Measurements from ENCODE around the gene NTN4.
"Not testable (repeated sequence)": the region's sequence is repeated elsewhere in the genome, so short reads cannot be mapped to it uniquely, and the experiment has no call there.

Gene NTN4

GRCh38 chr12:95621725-95622124 lies 168.8 kb downstream of the NTN4 start:
- DNase-seq = no peak

- DNase-seq = no peak
Measured at GRCh38 chr12:95620171-95620570, 170.4 kb downstream of the NTN4 start.

- DNase-seq = not testable (repeated sequence)
Measured at GRCh38 chr12:95616470-95616869, 174.1 kb downstream of the NTN4 start.

GRCh38 chr12:95615749-95616148 lies 174.8 kb downstream of the NTN4 start:
- DNase-seq = no peak

GRCh38 chr12:95614390-95614982 lies 176.1 kb downstream of the NTN4 start:
- DNase-seq = no peak

- DNase-seq = no peak
Measured at GRCh38 chr12:95613021-95613420, 177.5 kb downstream of the NTN4 start.

GRCh38 chr12:95611676-95612309 lies 178.8 kb downstream of the NTN4 start:
- DNase-seq = no peak

- no peak for DNase-seq
Measured at GRCh38 chr12:95608252-95609033, 182.1 kb downstream of the NTN4 start.
